Keratinocyte (primary cell): ENCODE results near the gene ACTR2.

Experiments used
- CTCF ChIP-seq, 3 experiments: IDR thresholded peaks in 1 of 3; conservative IDR thresholded peaks in 1 of 3; optimal IDR thresholded peaks in 1 of 3; 2 replicates in 2 of 3; 3 replicates in 1 of 3; pipeline versions ENCODE3 to v1.5.1; 2011; ENCODE audit warnings: low read length in 3 of 3, mild to moderate bottlenecking in 3 of 3, moderate library complexity in 2 of 3, control low read depth in 1 of 3, inconsistent platforms in 1 of 3; ENCODE audit not compliant: insufficient read depth in 2 of 3; ENCODE audit errors: extremely low read depth in 1 of 3
- EZH2 ChIP-seq: IDR thresholded peaks from one replicate; pipeline ENCODE4 v1.6.1; 2012; ENCODE audit warnings: inconsistent platforms, mild to moderate bottlenecking, low read length, moderate library complexity

- TF ChIP-seq CTCF (optimal IDR thresholded peaks at IDR 0.05 in 1 of 3, IDR thresholded peaks at IDR 0.05 in 1 of 3, conservative IDR thresholded peaks at IDR 0.05 in 1 of 3; ENCODE audit: extremely low read depth in 1 of 3, insufficient read depth in 2 of 3, low read length in 3 of 3) = no peak
- TF ChIP-seq EZH2 = no peak
Measured at GRCh38 chr2:65240657-65241056, 13.0 kb downstream of the ACTR2 start.
